ENCODE results near the gene NDUFA8.

The NDUFA8 gene

GRCh38 chr9:122186301-122186700 lies 26.7 kb upstream of the NDUFA8 start:
- DNase-seq (ENCODE audit: low read depth in 2 of 2, low spot score in 1 of 2), result no peak

GRCh38 chr9:122184551-122184950 lies 25.0 kb upstream of the NDUFA8 start:
- no peak for DNase-seq (ENCODE audit: low read depth in 2 of 2, low spot score in 1 of 2)

- no peak for DNase-seq (ENCODE audit: low read depth in 2 of 2, low spot score in 1 of 2)
Observed at GRCh38 chr9:122183501-122183900, 23.9 kb upstream of the NDUFA8 start.

- no peak for DNase-seq (ENCODE audit: low read depth in 2 of 2, low spot score in 1 of 2)
Observed at GRCh38 chr9:122180633-122181032, 21.1 kb upstream of the NDUFA8 start.

GRCh38 chr9:122179690-122180074 lies 20.1 kb upstream of the NDUFA8 start:
- no peak for DNase-seq (ENCODE audit: low read depth in 2 of 2, low spot score in 1 of 2)

- no peak for DNase-seq (ENCODE audit: low read depth in 2 of 2, low spot score in 1 of 2)
Observed at GRCh38 chr9:122179054-122179689, 19.6 kb upstream of the NDUFA8 start.

- DNase-seq (ENCODE audit: low read depth in 2 of 2, low spot score in 1 of 2), result no peak
Observed at GRCh38 chr9:122176916-122177315, 17.3 kb upstream of the NDUFA8 start.

- no peak for DNase-seq (ENCODE audit: low read depth in 2 of 2, low spot score in 1 of 2)
Observed at GRCh38 chr9:122173670-122174069, 14.1 kb upstream of the NDUFA8 start.

- no peak for DNase-seq (ENCODE audit: low read depth in 2 of 2, low spot score in 1 of 2)
Observed at GRCh38 chr9:122172131-122172530, 12.6 kb upstream of the NDUFA8 start.

GRCh38 chr9:122168356-122168755 lies 8.8 kb upstream of the NDUFA8 start:
- DNase-seq (ENCODE audit: low read depth in 2 of 2, low spot score in 1 of 2), result no peak

GRCh38 chr9:122164286-122164685 lies 4.7 kb upstream of the NDUFA8 start:
- no peak for DNase-seq (ENCODE audit: low read depth in 2 of 2, low spot score in 1 of 2)

GRCh38 chr9:122162415-122162814 lies 2.8 kb upstream of the NDUFA8 start:
- no peak for DNase-seq (ENCODE audit: low read depth in 2 of 2, low spot score in 1 of 2)

GRCh38 chr9:122159925-122160246 lies 307 bp upstream of the NDUFA8 start:
- no peak for DNase-seq (ENCODE audit: low read depth in 2 of 2, low spot score in 1 of 2)

GRCh38 chr9:122158202-122158601 lies 1.4 kb downstream of the NDUFA8 start:
- DNase-seq (ENCODE audit: low read depth in 2 of 2, low spot score in 1 of 2), result no peak

- DNase-seq (ENCODE audit: low read depth in 2 of 2, low spot score in 1 of 2), result no peak
Observed at GRCh38 chr9:122155796-122156195, 3.8 kb downstream of the NDUFA8 start.

- no peak for DNase-seq (ENCODE audit: low read depth in 2 of 2, low spot score in 1 of 2)
Observed at GRCh38 chr9:122151267-122151828, 8.2 kb downstream of the NDUFA8 start.

GRCh38 chr9:122145592-122145863 lies 14.1 kb downstream of the NDUFA8 start:
- DNase-seq (ENCODE audit: low read depth in 2 of 2, low spot score in 1 of 2), result no peak

- DNase-seq (ENCODE audit: low read depth in 2 of 2, low spot score in 1 of 2), result no peak
Observed at GRCh38 chr9:122144836-122145591, 14.6 kb downstream of the NDUFA8 start.

GRCh38 chr9:122143876-122144405 lies 15.6 kb downstream of the NDUFA8 start:
- DNase-seq (ENCODE audit: low read depth in 2 of 2, low spot score in 1 of 2), result no peak

GRCh38 chr9:122143296-122143695 lies 16.3 kb downstream of the NDUFA8 start:
- DNase-seq (ENCODE audit: low read depth in 2 of 2, low spot score in 1 of 2), result no peak

GRCh38 chr9:122141671-122142070 lies 17.9 kb downstream of the NDUFA8 start:
- DNase-seq (ENCODE audit: low read depth in 2 of 2, low spot score in 1 of 2), result no peak

GRCh38 chr9:122140368-122141193 lies 19.0 kb downstream of the NDUFA8 start:
- DNase-seq (ENCODE audit: low read depth in 2 of 2, low spot score in 1 of 2), result no peak

All from stimulated activated CD8-positive, alpha-beta memory T cell treated with anti-CD3 and anti-CD28 coated beads, Interleukin-4, amount 100 ng/mL, for 4 hours (primary cell).